GM19468 (cell line): ENCODE measurements around the gene NFASC.

ENCODE experiments used
- ATAC-seq: cut with Tn5 transposase; IDR thresholded peaks from one replicate; pipeline ENCODE4 v1.9.1; 2021; ENCODE audit warnings: mild to moderate bottlenecking, moderate library complexity, moderate number of reproducible peaks; ENCODE audit not compliant: unreplicated experiment; ENCODE audit errors: extremely low read depth

Gene NFASC

DNA sequence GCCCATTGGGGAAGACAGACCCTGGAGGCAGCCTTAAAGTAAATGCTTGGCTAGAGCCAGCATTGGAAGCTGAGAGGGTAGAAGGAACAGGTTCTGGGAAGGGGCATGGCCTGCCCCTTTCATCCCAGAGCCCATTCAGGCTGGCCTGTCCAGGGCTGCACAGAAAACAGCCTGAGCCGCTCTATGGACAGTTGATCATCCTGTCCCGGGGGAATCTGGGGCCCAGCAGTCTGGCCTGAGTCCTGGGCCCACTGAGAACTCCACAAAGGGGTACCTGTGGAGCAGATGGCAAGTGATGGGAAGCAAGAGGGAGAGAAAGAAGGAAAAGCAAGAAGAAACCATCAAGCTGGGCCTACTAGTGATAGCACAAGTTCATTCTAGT is 200.4 kb downstream of the NFASC start:
- no peak for ATAC-seq

DNA sequence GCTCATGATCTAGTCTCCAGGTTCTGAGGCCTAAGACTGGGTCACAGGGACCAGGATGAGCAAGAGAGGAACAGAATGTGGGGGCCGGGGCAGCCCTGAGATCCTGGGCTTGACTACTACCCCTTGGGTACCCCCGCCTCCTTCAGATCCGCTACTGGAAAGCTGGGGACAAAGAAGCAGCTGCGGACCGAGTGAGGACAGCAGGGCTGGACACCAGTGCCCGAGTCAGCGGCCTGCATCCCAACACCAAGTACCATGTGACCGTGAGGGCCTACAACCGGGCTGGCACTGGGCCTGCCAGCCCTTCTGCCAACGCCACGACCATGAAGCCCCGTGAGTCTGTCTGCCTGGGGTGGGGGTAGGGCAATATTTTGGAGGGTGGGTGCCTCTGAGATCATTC is 201.1 kb downstream of the NFASC start:
- no peak for ATAC-seq

DNA sequence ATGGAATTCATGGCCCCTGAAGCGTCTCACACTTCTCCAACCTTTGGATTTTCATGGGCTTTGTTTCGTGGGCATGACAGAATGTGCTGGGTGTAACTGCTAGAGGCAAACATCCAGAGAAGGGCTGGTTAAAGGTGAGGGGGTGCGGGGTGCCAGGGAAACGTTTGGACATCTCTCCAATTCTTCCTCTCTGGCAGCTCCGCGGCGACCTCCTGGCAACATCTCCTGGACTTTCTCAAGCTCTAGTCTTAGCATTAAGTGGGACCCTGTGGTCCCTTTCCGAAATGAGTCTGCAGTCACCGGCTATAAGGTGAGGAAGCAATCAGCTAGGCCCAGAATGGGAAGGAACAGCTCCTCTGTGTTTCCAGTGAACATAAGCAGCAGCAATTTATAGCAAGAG is 201.6 kb downstream of the NFASC start:
- ATAC-seq = no peak
